Measurements from ENCODE around the gene ARVCF. TPM values are rescaled to one million over a fixed set of nuclear protein-coding genes. Genes with fewer than 3 reads are reported as not detected.

ARVCF gene
- total and polyA plus RNA-seq, 5 donors from 2014 or later: 0.39 to 2.7 (median 0.47) TPM; not detected in 1

Other genes starting within 250 kb of the ARVCF start
- 8.2 TPM for gene GNB1L, start 161.9 kb downstream of the ARVCF start, total RNA-seq
- 10 to 100 TPM; 13.3 to 29.8 (median 19.7) TPM for gene GNB1L, start 161.9 kb downstream of the ARVCF start, polyA plus RNA-seq
- gene RTL10, start 161.9 kb downstream of the ARVCF start, total RNA-seq: 18.8 TPM
- 10 to 100 TPM in 2 of 4 donors, 1 to 10 TPM in 2; 7.5 to 12.6 (median 10.9) TPM for gene RTL10, start 161.9 kb downstream of the ARVCF start, polyA plus RNA-seq
- 27.3 TPM for gene COMT, start 75.1 kb downstream of the ARVCF start, total RNA-seq
- 100 to 1,000 TPM in 1 of 4 donors, 10 to 100 TPM in 3; 89.2 to 106 (median 94.5) TPM for gene COMT, start 75.1 kb downstream of the ARVCF start, polyA plus RNA-seq
- 25.7 TPM for gene TXNRD2, start 75.0 kb downstream of the ARVCF start, total RNA-seq
- 10 to 100 TPM; 11.3 to 12.4 (median 11.7) TPM for gene TXNRD2, start 75.0 kb downstream of the ARVCF start, polyA plus RNA-seq
- 43.0 TPM for gene TANGO2, start 4.3 kb upstream of the ARVCF start, total RNA-seq
- 10 to 100 TPM; 39.5 to 48.4 (median 45.0) TPM for gene TANGO2, start 4.3 kb upstream of the ARVCF start, polyA plus RNA-seq
- gene DGCR8, start 63.4 kb upstream of the ARVCF start, total RNA-seq: 41.1 TPM
- gene DGCR8, start 63.4 kb upstream of the ARVCF start, polyA plus RNA-seq: 1 to 10 TPM; 2.7 to 6.6 (median 4.5) TPM
- gene RANBP1, start 99.3 kb upstream of the ARVCF start, total RNA-seq: 67.2 TPM
- 10 to 100 TPM; 80.7 to 93.9 (median 90.2) TPM for gene RANBP1, start 99.3 kb upstream of the ARVCF start, polyA plus RNA-seq
- 75.2 TPM for gene TRMT2A, start 100.4 kb upstream of the ARVCF start, total RNA-seq
- 10 to 100 TPM; 24.5 to 30.2 (median 28.1) TPM for gene TRMT2A, start 100.4 kb upstream of the ARVCF start, polyA plus RNA-seq
- 76.7 TPM for gene ZDHHC8, start 115.0 kb upstream of the ARVCF start, total RNA-seq
- gene ZDHHC8, start 115.0 kb upstream of the ARVCF start, polyA plus RNA-seq: 1 to 10 TPM; 1.2 to 4.3 (median 1.6) TPM
- 0.44 TPM for gene CCDC188, start 134.2 kb upstream of the ARVCF start, total RNA-seq
- gene CCDC188, start 134.2 kb upstream of the ARVCF start, polyA plus RNA-seq: not detected